ENCODE results near the gene ACSF2. TPM values are rescaled to one million over a fixed set of nuclear protein-coding genes. Genes with fewer than 3 reads are reported as not detected.

Gene ACSF2
- total RNA-seq, 4 donors from 2014 or later = 20.5 to 69.3 (median 31.9) TPM

DNA sequence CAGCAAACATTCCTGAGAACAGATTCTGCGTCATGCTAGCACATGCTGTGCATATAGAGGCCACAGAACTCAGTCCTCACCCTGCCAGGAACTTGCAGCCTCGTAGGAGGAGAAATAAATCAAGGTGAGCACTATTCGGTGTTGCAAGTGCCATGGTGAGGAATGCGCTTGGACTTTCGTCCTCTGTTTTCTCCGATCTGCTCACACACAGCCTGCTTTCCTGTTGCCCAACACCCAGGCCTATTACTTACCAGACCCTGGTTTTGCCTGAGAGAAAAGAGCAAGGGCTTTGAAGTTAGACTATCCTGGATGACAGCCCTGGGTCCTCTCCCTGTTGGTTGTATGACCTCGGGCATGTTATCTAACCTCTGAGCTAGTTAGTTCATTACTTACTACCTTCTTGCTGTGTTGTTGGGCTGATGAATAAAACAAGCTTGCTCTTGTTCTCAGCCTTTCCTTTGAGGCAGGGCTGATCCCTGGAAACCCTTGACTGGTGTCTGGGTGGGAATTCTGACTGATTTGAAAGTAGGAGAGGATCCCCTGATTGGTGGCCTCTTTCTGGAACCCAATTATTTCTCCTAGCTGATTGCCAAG lies 2.9 kb downstream of the ACSF2 start:
- Histone ChIP-seq H3K27me3 (no peaks in the 10 kb centered on the region), H3K4me1 (peaks cover 0 to 44% (median 24%) of the 10 kb centered on the region in 4 donors), H3K9me3 (no peaks in the 10 kb centered on the region), H3K27ac (no peak overlapping the region), H3K4me3 (no peak overlapping the region), H3K36me3 (peaks cover 0 to 6% (median 0%) of the 10 kb centered on the region in 3 donors)
- no peak for DNase-seq (ENCODE audit: low spot score in 2 of 2)
- no peak for TF ChIP-seq POLR2A (IDR thresholded peaks at IDR 0.05)
- no peak for TF ChIP-seq EP300 (IDR thresholded peaks at IDR 0.05)
- WGBS, 2 donors = 78 to 79% methylated on average over 7 of the region's 7 CpGs

DNA sequence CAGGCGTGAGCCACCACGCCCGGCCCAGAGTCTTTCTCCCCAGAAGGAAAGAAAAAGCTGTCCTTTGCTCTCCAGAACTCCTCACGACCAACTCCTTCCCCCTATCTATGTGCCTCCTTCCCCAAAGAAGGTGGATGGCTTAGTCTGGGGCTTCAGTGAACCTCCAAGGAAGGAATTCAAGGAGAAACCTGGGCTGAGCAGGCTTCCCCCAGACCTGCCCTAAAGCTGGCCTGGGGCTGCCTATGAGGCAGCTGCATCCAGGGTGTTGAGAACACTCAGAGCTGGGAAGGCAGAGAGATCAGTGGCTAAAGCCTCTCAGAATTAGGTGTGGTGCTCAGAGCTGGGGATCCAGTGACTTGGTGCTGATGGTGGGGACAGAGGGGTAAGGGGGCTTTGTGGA lies 3.8 kb downstream of the ACSF2 start:
- TF ChIP-seq POLR2A (IDR thresholded peaks at IDR 0.05) (no peak), EP300 (IDR thresholded peaks at IDR 0.05) (no peak)
- TF ChIP-seq, protein P1, sequence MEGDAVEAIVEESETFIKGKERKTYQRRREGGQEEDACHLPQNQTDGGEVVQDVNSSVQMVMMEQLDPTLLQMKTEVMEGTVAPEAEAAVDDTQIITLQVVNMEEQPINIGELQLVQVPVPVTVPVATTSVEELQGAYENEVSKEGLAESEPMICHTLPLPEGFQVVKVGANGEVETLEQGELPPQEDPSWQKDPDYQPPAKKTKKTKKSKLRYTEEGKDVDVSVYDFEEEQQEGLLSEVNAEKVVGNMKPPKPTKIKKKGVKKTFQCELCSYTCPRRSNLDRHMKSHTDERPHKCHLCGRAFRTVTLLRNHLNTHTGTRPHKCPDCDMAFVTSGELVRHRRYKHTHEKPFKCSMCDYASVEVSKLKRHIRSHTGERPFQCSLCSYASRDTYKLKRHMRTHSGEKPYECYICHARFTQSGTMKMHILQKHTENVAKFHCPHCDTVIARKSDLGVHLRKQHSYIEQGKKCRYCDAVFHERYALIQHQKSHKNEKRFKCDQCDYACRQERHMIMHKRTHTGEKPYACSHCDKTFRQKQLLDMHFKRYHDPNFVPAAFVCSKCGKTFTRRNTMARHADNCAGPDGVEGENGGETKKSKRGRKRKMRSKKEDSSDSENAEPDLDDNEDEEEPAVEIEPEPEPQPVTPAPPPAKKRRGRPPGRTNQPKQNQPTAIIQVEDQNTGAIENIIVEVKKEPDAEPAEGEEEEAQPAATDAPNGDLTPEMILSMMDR (IDR thresholded peaks at IDR 0.05) = no peak
- no peak for DNase-seq (ENCODE audit: low spot score in 2 of 2)
- peaks cover 0 to 35% (median 22%) of the 10 kb centered on the region in 4 donors for H3K4me1 ChIP-seq
- no peaks in the 10 kb centered on the region for H3K9me3 ChIP-seq
- no peaks in the 10 kb centered on the region for H3K27me3 ChIP-seq
- WGBS, 2 donors = 98% methylated on average over 4 of the region's 4 CpGs
- no peak overlapping the region for H3K4me3 ChIP-seq
- peaks cover 0 to 8% (median 0%) of the 10 kb centered on the region in 3 donors for H3K36me3 ChIP-seq
- H3K27ac ChIP-seq = no peak overlapping the region

DNA sequence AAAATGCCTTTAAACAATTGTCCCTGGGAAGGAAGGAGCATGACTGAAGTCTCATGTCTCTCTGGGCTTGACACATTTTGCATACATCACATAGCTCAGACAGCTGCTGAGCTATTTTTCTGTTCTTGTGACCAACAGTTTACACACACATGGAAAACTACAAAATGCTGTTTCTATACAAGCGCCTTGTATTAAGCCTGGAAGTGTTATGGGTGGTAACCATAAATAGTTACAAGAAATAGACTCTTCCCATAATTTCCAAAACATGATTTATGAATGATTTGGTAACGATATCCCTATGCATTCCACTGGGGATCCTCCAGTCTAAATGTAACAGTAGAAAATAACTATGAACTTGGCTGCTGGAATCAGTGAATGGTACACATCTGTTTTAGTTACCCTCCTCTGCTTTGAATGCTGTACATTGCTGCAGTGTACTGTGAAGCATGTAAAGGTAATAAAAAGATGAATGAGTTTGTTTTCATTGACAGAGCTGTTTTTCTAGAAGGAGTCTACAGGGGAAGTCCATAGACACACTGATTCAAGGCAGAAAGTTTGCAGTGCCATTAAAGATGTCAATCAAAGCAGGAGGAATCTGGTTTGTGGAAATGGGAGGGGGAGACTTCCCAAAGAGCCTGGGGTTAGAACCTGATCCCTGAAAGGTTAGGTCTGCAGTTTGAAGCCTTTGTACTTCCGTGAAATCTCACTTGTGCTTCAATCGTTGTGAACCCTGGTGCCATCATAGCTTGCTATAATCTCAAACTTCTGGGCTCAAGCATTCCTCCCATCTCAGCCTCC lies 5.0 kb downstream of the ACSF2 start:
- Histone ChIP-seq H3K27me3 (no peaks in the 10 kb centered on the region), H3K9me3 (no peaks in the 10 kb centered on the region), H3K36me3 (peaks cover 0 to 11% (median 0%) of the 10 kb centered on the region in 3 donors), H3K4me1 (peaks cover 0 to 25% (median 12%) of the 10 kb centered on the region in 4 donors), H3K27ac (no peak overlapping the region), H3K4me3 (no peak overlapping the region)
- 49 to 61% methylated on average over 4 of the region's 4 CpGs for WGBS, 2 donors
- TF ChIP-seq, protein P1 (IDR thresholded peaks at IDR 0.05) = no peak
- no peak for TF ChIP-seq POLR2A (IDR thresholded peaks at IDR 0.05)
- no peak for TF ChIP-seq EP300 (IDR thresholded peaks at IDR 0.05)
- DNase-seq (ENCODE audit: low spot score in 2 of 2) = no peak

DNA sequence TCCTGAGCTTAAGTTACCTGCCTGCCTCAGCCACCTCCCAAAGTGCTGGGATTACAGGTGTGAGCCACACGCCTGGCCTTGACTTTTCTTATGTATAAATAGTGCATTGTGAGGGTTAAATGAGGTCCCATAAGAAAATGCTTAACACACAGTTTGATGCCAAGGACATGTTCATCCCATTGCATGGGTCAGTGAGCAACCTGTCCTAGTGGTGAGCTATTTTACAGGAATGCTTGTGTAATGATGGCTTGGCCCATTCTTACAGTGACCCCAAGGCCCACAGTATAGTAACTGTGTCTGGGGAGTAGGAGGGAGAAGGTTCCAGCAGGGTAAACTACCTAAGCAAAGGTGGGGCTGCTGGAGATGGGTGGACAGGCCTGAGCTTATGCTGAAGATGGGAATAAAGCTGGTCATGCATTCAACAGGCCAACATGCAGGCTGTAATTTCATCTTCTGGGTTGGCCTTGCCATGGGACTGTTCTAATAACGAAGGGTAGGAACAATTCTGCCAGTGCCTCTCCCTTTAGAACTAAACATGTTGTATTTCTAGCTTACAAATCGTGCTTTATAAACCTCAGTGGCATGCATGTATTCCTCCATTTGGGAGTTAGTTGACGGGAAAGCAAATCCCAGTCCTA lies 6.2 kb downstream of the ACSF2 start:
- WGBS, 2 donors = 72 to 93% methylated on average over 4 of the region's 4 CpGs
- H3K4me1 ChIP-seq = peaks cover 0 to 15% (median 7%) of the 10 kb centered on the region in 4 donors
- TF ChIP-seq, protein P1 (IDR thresholded peaks at IDR 0.05) = no peak
- TF ChIP-seq EP300 (IDR thresholded peaks at IDR 0.05) = no peak
- TF ChIP-seq POLR2A (IDR thresholded peaks at IDR 0.05) = no peak

DNA sequence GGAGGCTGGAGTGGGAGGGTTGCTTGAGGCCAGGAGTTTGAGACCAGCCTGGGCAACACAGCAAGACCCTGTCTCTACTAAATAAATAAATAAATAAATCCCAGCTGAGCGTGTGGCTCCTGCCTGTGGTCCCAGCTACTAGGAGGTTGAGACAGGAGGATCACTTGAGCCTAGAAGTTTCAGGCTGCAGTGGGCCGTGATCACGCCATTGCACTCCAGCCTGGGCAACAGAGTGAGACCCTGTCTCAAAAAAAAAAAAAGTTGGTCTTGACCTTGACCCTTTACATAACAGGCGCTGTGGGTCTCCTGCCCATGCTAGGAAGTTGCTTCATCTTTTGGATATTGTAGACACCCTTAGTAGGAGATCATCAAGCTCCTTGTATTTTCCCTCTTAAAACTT lies 11.4 kb downstream of the ACSF2 start:
- DNase-seq (ENCODE audit: low spot score in 2 of 2) = no peak
- H3K4me1 ChIP-seq = no peaks in the 10 kb centered on the region
- H3K27me3 ChIP-seq = no peaks in the 10 kb centered on the region
- TF ChIP-seq, protein P1 (IDR thresholded peaks at IDR 0.05) = no peak
- TF ChIP-seq EP300 (IDR thresholded peaks at IDR 0.05) (no peak), POLR2A (IDR thresholded peaks at IDR 0.05) (no peak)
- H3K4me3 ChIP-seq = no peak overlapping the region
- 94% methylated on average over 4 of the region's 4 CpGs for WGBS, 2 donors
- H3K36me3 ChIP-seq = peaks cover 0 to 18% (median 0%) of the 10 kb centered on the region in 3 donors
- H3K27ac ChIP-seq = no peak overlapping the region
- H3K9me3 ChIP-seq = no peaks in the 10 kb centered on the region

More for the DNA sequence above, 6.2 kb downstream of the ACSF2 start:
- Histone ChIP-seq H3K9me3 (no peaks in the 10 kb centered on the region), H3K36me3 (peaks cover 0 to 11% (median 0%) of the 10 kb centered on the region in 3 donors), H3K4me3 (no peak overlapping the region), H3K27ac (no peak overlapping the region), H3K27me3 (no peaks in the 10 kb centered on the region)
- no peak for DNase-seq (ENCODE audit: low spot score in 2 of 2)

Data from tibial nerve (tissue), 4 donors.